Peyer's patch (tissue), 4 donors: Measurements from ENCODE around the gene TACO1. TPM values are rescaled to one million over a fixed set of nuclear protein-coding genes. Genes with fewer than 3 reads are reported as not detected.

ENCODE experiments used
- DNase-seq, 3 donors: peaks; one replicate each; pipeline ENCODE4 v3.0.0-alpha.2; 2017 to 2019
- H3K27ac ChIP-seq, 4 donors: fragments of 200-600 bp; sonication (generic); one replicate each; pipeline ENCODE4 v1.5.1; 2016 to 2019
- H3K27me3 ChIP-seq, 2 donors: fragments of 200-600 bp; sonication (generic); one replicate each; pipeline ENCODE4 v1.5.1; 2019
- H3K36me3 ChIP-seq, 3 donors: fragments of 200-600 bp; sonication (generic); one replicate each; pipeline ENCODE4 v1.5.1; 2016 to 2019
- H3K4me1 ChIP-seq, 4 donors: fragments of 200-600 bp; sonication (generic); one replicate each; pipeline ENCODE4 v1.5.1; 2016 to 2019
- H3K4me3 ChIP-seq, 4 donors: fragments of 200-600 bp; sonication (generic); 1 replicate in 3 of 4; 2 replicates in 1 of 4; pipeline ENCODE4 v1.5.1; 2016 to 2019; ENCODE audit warnings: mild to moderate bottlenecking in 1 of 4
- H3K9me3 ChIP-seq, 4 donors: fragments of 200-600 bp; sonication (generic); one replicate each; pipeline ENCODE4 v1.5.1; 2016 to 2019; ENCODE audit warnings: mild to moderate bottlenecking in 1 of 4
- CTCF ChIP-seq, 6 experiments: fragments of 450-650 bp in 4 of 6; fragments of 200-600 bp in 2 of 6; sonication (generic) in 1 of 6; IDR thresholded peaks; one replicate each; pipeline ENCODE4 v1.5.1; 2017 to 2019; ENCODE audit warnings: antibody characterized with exemption in 6 of 6, mild to moderate bottlenecking in 3 of 6, moderate library complexity in 1 of 6
- POLR2A ChIP-seq, 2 donors: fragments of 450-650 bp; IDR thresholded peaks; one replicate each; pipeline ENCODE4 v1.5.1; 2017; ENCODE audit warnings: antibody characterized with exemption in 2 of 2, mild to moderate bottlenecking in 2 of 2, moderate library complexity in 2 of 2
- total RNA-seq, 4 donors: library from RNA; depleted of rRNA; stranded (reverse); fragments of >200 nt; gene quantifications; one replicate each; pipeline ENCODE4 v1.1.0, GENCODE V29; 2016

The TACO1 gene
- total RNA-seq, 4 donors from 2014 or later, result 12.4 to 38.7 (median 36.0) TPM

GRCh38 chr17:63561819-63562218, 38.9 kb upstream of the TACO1 start:
- Histone ChIP-seq H3K4me1 (no peaks in the 10 kb centered on the region), H3K4me3 (no peak overlapping the region), H3K36me3 (no peaks in the 10 kb centered on the region), H3K27ac (no peak overlapping the region), H3K9me3 (no peaks in the 10 kb centered on the region), H3K27me3 (no peaks in the 10 kb centered on the region)
- DNase-seq, result no peak
- TF ChIP-seq POLR2A (IDR thresholded peaks at IDR 0.05) (no peak), CTCF (IDR thresholded peaks at IDR 0.05) (no peak)

DNA sequence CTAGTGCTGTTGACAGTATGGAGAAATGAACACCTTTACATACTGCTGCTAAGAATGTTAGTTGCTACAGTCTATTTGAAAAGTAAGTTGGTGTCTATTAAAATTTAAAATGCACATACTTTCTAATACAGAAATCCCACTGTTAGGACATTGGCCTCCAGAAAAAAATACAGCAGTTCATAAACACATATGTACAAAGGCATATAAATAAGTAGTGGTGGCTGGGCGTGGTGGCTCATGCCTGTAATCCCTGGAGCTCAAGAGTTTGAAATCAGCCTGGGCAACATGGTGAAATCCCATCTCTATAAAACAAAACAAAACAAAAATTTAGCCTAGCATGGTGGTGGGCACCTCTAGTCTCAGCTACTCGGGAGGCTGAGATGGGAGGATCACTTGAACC, 37.4 kb upstream of the TACO1 start:
- no peaks in the 10 kb centered on the region for H3K36me3 ChIP-seq
- no peak for TF ChIP-seq CTCF (IDR thresholded peaks at IDR 0.05)
- TF ChIP-seq POLR2A (IDR thresholded peaks at IDR 0.05), result no peak
- H3K4me1 ChIP-seq, result no peaks in the 10 kb centered on the region
- H3K27me3 ChIP-seq, result no peaks in the 10 kb centered on the region
- no peaks in the 10 kb centered on the region for H3K9me3 ChIP-seq
- H3K27ac ChIP-seq, result no peak overlapping the region
- no peak for DNase-seq
- H3K4me3 ChIP-seq, result no peak overlapping the region

GRCh38 chr17:63564562-63564961, 36.1 kb upstream of the TACO1 start:
- no peak for TF ChIP-seq POLR2A (IDR thresholded peaks at IDR 0.05)
- no peak for TF ChIP-seq CTCF (IDR thresholded peaks at IDR 0.05)
- H3K36me3 ChIP-seq, result peaks cover 0 to 3% (median 0%) of the 10 kb centered on the region in 3 donors
- no peaks in the 10 kb centered on the region for H3K4me1 ChIP-seq
- H3K27me3 ChIP-seq, result no peaks in the 10 kb centered on the region
- no peak overlapping the region for H3K4me3 ChIP-seq
- DNase-seq, result no peak
- no peak overlapping the region for H3K27ac ChIP-seq
- no peaks in the 10 kb centered on the region for H3K9me3 ChIP-seq

- Histone ChIP-seq H3K4me1 (no peaks in the 10 kb centered on the region), H3K9me3 (no peaks in the 10 kb centered on the region), H3K36me3 (peaks cover 0 to 7% (median 0%) of the 10 kb centered on the region in 3 donors), H3K4me3 (no peak overlapping the region), H3K27me3 (no peaks in the 10 kb centered on the region), H3K27ac (no peak overlapping the region)
- TF ChIP-seq POLR2A (IDR thresholded peaks at IDR 0.05), result no peak
- TF ChIP-seq CTCF (IDR thresholded peaks at IDR 0.05), result no peak
- no peak for DNase-seq
These were observed 33.5 kb upstream of the TACO1 start for GRCh38 chr17:63567229-63567628.

GRCh38 chr17:63568563-63568962, 32.1 kb upstream of the TACO1 start:
- Histone ChIP-seq H3K4me1 (no peaks in the 10 kb centered on the region), H3K36me3 (peaks cover 0 to 7% (median 0%) of the 10 kb centered on the region in 3 donors), H3K9me3 (no peaks in the 10 kb centered on the region), H3K4me3 (no peak overlapping the region), H3K27ac (no peak overlapping the region), H3K27me3 (no peaks in the 10 kb centered on the region)
- DNase-seq, result no peak
- no peak for TF ChIP-seq POLR2A (IDR thresholded peaks at IDR 0.05)
- no peak for TF ChIP-seq CTCF (IDR thresholded peaks at IDR 0.05)
